ENCODE results near the gene ZC2HC1B. TPM values are rescaled to one million over a fixed set of nuclear protein-coding genes. Genes with fewer than 3 reads are reported as not detected.

ZC2HC1B gene
- total and polyA plus RNA-seq, 8 donors: not detected

GRCh38 chr6:143828572-143828971 is 35.7 kb upstream of the ZC2HC1B start:
- no peak for TF ChIP-seq CTCF (IDR thresholded peaks at IDR 0.05)
- Histone ChIP-seq H3K36me3 (peaks cover 0 to 12% of the 10 kb centered on the region in 2 donors), H3K27me3 (no peaks in the 10 kb centered on the region), H3K4me1 (peaks cover 0 to 5% of the 10 kb centered on the region in 2 donors), H3K9me3 (no peaks in the 10 kb centered on the region), H3K27ac (no peak overlapping the region), H3K4me3 (no peak overlapping the region)
- no peak for DNase-seq
- ATAC-seq: no peak
- intact Hi-C loops (cut with DNase I): no loop called here

DNA sequence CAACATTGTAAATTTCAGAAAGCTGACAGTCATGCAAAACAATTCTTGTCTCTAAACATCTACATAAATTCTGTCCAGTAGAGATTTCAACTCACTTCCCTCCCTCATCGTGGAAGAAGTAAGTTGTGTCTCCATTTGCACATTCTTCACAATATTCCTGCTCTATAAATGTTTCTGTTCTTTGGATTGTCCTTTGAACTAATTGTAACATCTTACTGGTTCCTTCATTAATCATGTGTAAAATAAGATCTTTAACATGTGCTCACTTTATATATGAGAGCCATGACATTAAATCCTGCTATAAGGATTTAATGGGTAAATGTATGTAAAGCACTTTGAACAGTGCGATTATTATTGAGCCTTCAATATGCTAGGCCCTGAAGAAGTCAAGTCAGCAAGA is 28.1 kb upstream of the ZC2HC1B start:
- intact Hi-C loops (cut with DNase I): no loop called here
- Histone ChIP-seq H3K4me1 (no peaks in the 10 kb centered on the region), H3K27me3 (no peaks in the 10 kb centered on the region), H3K9me3 (no peaks in the 10 kb centered on the region), H3K4me3 (no peak overlapping the region), H3K27ac (no peak overlapping the region), H3K36me3 (peaks cover 0 to 5% of the 10 kb centered on the region in 2 donors)
- no peak for TF ChIP-seq CTCF (IDR thresholded peaks at IDR 0.05)
- DNase-seq (no peak), ATAC-seq (no peak)

GRCh38 chr6:143838395-143838794 is 25.9 kb upstream of the ZC2HC1B start:
- Histone ChIP-seq H3K27ac (no peak overlapping the region), H3K9me3 (no peaks in the 10 kb centered on the region), H3K36me3 (no peaks in the 10 kb centered on the region), H3K4me3 (no peak overlapping the region), H3K4me1 (peaks cover 0 to 6% of the 10 kb centered on the region in 2 donors), H3K27me3 (no peaks in the 10 kb centered on the region)
- no peak for DNase-seq
- intact Hi-C loops (cut with DNase I): no loop called here
- no peak for ATAC-seq
- no peak for TF ChIP-seq CTCF (IDR thresholded peaks at IDR 0.05)

DNA sequence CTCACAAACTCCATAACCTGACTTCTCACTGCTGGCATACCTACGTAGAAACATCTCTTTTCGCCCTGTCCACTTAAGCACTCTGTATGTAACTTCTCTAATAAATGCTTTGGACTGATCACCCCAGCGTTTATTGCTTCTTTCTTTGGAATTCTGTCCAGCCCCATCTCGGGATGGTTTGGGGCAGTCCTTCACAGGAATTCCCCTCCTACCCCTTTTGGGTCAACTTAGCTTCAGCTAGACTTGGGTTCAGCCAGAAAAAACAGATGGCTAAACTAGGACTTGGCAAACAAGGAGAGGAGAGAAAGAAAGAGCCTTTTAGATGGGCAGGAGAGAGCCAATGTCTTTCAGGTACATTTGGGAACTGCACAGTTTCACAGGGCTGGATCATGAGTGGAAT is 25.1 kb upstream of the ZC2HC1B start:
- intact Hi-C loops (cut with DNase I): no loop called here
- H3K9me3 ChIP-seq: no peaks in the 10 kb centered on the region
- ATAC-seq (no peak), DNase-seq (no peak)
- H3K27ac ChIP-seq: no peak overlapping the region
- no peaks in the 10 kb centered on the region for H3K36me3 ChIP-seq
- no peak overlapping the region for H3K4me3 ChIP-seq
- peaks cover 4 to 12% of the 10 kb centered on the region in 2 donors for H3K4me1 ChIP-seq
- no peaks in the 10 kb centered on the region for H3K27me3 ChIP-seq
- TF ChIP-seq CTCF (IDR thresholded peaks at IDR 0.05): no peak

GRCh38 chr6:143840595-143841265 is 23.5 kb upstream of the ZC2HC1B start:
- DNase-seq (no peak), ATAC-seq (no peak)
- no peak overlapping the region for H3K27ac ChIP-seq
- peaks cover 6 to 27% of the 10 kb centered on the region in 2 donors for H3K4me1 ChIP-seq
- no peak overlapping the region for H3K4me3 ChIP-seq
- peaks cover 0 to 8% of the 10 kb centered on the region in 2 donors for H3K36me3 ChIP-seq
- intact Hi-C loops (cut with DNase I): no loop called here
- TF ChIP-seq CTCF (IDR thresholded peaks at IDR 0.05): no peak
- no peaks in the 10 kb centered on the region for H3K9me3 ChIP-seq
- H3K27me3 ChIP-seq: no peaks in the 10 kb centered on the region

Data from left lung (tissue), 10 donors.